Measurements from ENCODE around the gene HEPN1.

HEPN1 gene

GRCh38 chr11:124886476-124886875, 32.6 kb upstream of the HEPN1 start:
- DNase-seq, result no peak

DNA sequence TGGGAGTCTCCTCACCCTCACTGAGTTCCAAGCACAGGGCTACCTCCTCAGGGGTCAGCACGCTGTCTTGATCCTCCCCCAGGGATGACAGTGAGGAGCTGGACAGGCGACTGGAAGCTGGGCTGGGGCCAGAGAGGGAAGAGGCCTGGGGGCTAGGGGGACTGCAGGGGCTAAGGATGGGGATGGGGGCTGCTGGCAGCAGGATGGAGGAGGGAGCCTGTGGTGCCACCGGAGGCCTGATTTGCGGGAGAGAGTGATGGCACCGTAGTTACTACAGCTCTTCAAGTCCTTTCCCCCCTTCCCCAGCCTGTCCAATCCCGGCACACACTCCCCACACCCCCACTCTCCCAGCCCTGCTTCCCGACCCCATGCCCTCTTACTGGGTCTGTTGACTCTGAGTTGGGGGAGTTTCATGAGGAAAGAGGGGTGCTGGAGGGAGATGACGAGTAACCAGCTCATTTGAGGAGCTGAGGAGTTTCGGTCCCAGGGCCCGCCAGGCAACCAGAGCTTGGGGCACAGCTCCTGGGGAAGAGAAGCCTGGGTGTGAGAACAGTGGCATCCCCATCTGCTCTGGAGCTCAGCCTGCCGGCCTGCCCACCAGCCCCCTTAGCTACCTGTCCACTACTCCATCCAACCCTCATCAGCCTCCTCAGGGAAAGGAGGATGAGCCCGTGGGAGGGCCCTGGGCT, 31.9 kb upstream of the HEPN1 start:
- no peak for DNase-seq

DNA sequence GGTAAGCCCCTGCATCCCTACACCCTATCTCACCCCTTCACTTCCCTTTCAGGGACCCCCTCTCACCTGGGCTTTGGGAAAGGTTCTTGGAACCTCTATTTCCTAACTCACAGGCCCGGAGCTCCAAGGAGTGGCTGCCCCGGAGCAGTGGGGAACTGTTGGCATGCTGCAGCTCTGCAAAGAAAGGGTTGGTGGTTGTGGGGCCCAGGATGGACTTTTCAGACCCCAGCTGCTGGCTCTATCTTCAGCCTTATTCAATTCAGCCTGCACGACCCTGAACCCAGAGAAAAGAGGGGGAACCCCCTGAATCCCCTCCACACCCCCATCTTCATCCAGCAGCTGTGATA, 31.4 kb upstream of the HEPN1 start:
- no peak for DNase-seq

- DNase-seq, result no peak
Measured at GRCh38 chr11:124889191-124890091, 29.6 kb upstream of the HEPN1 start.

GRCh38 chr11:124890151-124890550, 28.9 kb upstream of the HEPN1 start:
- no peak for DNase-seq

GRCh38 chr11:124890683-124891372, 28.2 kb upstream of the HEPN1 start:
- DNase-seq, result no peak

GRCh38 chr11:124891373-124891861, 27.6 kb upstream of the HEPN1 start:
- DNase-seq, result no peak

- DNase-seq, result no peak
Measured at GRCh38 chr11:124892146-124892545, 26.9 kb upstream of the HEPN1 start.

GRCh38 chr11:124892750-124893454, 26.1 kb upstream of the HEPN1 start:
- no peak for DNase-seq

- no peak for DNase-seq
Measured at GRCh38 chr11:124893781-124894401, 25.2 kb upstream of the HEPN1 start.

DNA sequence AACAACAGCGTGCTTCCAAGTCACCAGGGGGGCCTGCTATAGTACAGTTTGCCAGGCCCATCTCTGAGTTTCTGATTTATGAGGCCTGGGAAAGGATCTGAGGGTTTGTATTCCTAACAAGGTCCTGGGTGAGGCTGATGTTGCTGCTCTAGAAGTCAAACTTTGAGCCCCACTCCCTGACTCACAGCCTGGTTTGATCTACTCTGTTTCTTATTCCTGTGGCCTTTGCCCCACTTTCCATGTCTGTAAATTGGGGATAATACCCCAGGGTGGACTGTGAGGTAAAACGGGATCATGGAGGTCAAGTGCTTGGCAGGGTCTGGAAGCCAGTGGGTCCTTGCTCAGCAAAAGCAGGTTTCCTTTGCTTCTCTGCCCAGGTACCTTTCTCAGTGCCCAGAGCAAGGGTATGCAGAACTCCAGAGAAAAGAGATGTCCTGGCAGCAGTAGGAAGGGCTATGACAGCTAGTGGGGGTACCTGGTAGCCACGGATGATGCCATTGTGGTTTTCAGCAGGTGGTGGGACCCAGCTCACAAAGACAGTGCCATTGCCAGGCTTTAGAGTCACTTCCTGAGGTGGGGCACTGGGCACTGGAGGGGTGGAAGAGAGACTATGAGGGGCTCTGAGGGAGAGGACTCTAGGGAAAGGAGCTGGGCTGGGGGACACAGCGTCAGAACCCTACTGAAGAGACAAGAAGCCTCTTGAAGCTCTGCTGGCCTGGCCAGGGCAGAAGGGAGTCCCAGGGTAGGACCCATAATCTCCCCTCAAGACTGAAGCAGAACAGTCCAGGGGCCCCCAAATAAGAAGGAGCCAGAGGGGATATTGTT, 24.2 kb upstream of the HEPN1 start:
- no peak for DNase-seq

- DNase-seq, result no peak
Measured at GRCh38 chr11:124895471-124895971, 23.5 kb upstream of the HEPN1 start.

GRCh38 chr11:124896071-124896750, 22.8 kb upstream of the HEPN1 start:
- DNase-seq, result no peak

DNA sequence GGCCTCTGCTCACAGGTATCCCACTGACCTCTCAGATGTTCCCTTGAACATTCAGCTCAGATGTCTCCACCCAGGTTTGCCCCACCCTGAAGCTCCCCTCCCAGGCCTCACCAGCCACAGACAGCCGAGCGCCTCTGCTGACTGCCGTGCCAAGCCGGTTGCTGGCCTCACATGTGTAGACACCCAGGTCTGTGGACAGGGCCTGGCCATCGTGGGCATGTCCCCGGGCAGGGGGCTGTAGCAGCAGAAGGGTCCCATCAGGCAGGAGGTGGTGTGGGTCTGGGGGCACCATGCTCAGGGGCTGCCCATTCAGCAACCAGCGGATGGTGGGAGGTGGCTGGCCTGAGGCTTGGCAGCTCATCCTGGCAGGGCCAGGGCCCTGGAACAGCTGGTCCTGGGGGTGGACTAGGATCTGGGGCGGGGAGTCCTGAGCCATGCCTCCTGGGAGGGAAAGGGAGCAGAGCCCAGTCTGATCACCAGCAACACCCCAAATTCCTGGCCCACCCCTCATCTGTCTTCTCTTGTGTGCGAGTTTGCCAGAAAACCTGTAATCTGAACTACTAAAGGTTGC, 22.1 kb upstream of the HEPN1 start:
- DNase-seq, result no peak

DNA sequence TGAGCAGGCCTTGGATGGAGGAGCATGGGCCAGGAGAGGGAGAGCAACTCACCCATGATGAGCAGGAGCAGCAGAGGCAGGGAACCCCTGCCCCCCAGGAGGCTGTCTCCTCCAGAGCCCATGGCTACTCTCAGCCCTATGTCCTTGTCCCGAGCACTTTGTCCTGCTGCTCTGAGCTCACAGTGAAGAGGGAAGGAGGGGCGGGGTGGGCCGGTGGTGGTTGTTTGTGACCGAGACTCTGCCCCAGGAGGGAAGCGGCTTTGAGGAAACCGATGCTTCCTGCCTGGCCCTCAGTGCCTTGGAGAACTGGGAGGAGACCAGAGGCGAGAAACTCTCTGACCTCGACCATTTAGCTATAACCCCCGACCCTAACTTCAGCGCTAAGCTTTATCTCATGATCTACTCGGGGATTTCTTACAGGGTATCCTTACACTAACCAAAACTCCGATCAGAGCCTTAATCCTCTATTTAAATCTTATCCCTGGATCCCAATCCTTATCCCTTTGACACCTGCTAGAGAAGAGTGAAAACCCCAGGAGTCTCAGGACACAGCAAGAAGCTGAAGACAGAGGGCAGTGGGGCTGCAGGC, 21.3 kb upstream of the HEPN1 start, which contains the start of gene ROBO4:
Gene ROBO4, minus strand, starts transcription at position 192 of the 589 bp plus-strand sequence. Its CDS starts 70 bp downstream, at position 122.
- DNase-seq, result no peak

GRCh38 chr11:124898263-124898680, 20.8 kb upstream of the HEPN1 start:
- no peak for DNase-seq

DNA sequence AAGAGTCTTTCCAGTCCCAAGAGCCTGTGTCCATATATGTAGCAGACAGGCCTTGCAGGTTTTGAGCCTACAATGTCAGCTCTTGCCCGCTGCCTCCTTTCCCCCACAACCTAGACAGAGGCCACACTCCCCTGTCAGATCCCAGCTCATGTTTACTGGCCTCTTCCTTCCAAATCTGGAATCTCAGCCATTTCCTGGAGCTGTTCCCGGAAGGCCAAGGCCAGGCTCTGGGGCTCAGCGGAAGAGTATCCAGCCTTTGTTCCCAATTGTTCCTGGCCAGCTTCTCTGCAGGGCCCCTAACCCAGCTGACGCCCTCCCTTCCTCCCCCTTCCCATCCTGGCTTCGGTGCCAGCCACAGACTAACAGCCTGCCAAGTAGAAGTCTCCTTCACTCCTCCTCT, 20.3 kb upstream of the HEPN1 start:
- DNase-seq, result no peak

GRCh38 chr11:124899383-124900145, 19.5 kb upstream of the HEPN1 start:
- no peak for DNase-seq

DNA sequence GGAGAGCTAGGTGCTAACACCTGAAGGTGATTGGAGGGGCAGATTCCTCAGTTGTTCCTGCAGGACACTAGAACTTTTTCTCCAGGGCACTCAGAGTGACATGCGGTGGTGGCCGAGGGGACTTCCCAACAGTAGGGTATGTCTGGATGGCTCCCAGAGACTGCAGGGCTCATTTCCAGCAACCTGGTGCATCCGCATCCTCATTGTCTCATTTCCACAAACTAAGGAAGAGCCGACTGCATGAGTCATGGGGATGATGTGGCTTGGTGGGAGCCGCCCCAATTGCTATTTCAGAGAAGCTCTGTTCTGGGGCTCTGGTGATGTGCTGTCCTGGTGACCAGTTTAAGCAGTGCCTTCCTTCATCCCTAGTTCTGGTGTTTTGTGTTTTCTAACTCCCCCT, 18.6 kb upstream of the HEPN1 start:
- no peak for DNase-seq
